ENCODE measurements around the gene ASMT.

GRCh38 chrX:1609311-1609710, 5.5 kb upstream of the ASMT start:
- TF ChIP-seq, protein P1, sequence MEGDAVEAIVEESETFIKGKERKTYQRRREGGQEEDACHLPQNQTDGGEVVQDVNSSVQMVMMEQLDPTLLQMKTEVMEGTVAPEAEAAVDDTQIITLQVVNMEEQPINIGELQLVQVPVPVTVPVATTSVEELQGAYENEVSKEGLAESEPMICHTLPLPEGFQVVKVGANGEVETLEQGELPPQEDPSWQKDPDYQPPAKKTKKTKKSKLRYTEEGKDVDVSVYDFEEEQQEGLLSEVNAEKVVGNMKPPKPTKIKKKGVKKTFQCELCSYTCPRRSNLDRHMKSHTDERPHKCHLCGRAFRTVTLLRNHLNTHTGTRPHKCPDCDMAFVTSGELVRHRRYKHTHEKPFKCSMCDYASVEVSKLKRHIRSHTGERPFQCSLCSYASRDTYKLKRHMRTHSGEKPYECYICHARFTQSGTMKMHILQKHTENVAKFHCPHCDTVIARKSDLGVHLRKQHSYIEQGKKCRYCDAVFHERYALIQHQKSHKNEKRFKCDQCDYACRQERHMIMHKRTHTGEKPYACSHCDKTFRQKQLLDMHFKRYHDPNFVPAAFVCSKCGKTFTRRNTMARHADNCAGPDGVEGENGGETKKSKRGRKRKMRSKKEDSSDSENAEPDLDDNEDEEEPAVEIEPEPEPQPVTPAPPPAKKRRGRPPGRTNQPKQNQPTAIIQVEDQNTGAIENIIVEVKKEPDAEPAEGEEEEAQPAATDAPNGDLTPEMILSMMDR (IDR thresholded peaks at IDR 0.05), result no peak
- TF ChIP-seq EP300 (IDR thresholded peaks at IDR 0.05) (no peak), POLR2A (IDR thresholded peaks at IDR 0.05) (no peak)
